ENCODE results near the gene DHX16. TPM values are rescaled to one million over a fixed set of nuclear protein-coding genes. Genes with fewer than 3 reads are reported as not detected.

The DHX16 gene
- total RNA-seq, 4 donors from 2014 or later: 25.0 to 37.0 (median 32.9) TPM

- no peak for DNase-seq (ENCODE audit: low spot score in 2 of 2)
- 91 to 99% methylated on average over 3 of the region's 3 CpGs for WGBS, 2 donors
- no peak overlapping the region for H3K4me3 ChIP-seq (ENCODE audit: low read depth, poor library complexity, severe bottlenecking)
- TF ChIP-seq CTCF (IDR thresholded peaks at IDR 0.05) (no peak), POLR2A (IDR thresholded peaks at IDR 0.05) (no peak)
- intact Hi-C loops (cut with DNase I; ENCODE audit: low total_unique reads): no loop called here
These were observed 17.1 kb downstream of the DHX16 start for GRCh38 chr6:30655743-30656094.

DNA sequence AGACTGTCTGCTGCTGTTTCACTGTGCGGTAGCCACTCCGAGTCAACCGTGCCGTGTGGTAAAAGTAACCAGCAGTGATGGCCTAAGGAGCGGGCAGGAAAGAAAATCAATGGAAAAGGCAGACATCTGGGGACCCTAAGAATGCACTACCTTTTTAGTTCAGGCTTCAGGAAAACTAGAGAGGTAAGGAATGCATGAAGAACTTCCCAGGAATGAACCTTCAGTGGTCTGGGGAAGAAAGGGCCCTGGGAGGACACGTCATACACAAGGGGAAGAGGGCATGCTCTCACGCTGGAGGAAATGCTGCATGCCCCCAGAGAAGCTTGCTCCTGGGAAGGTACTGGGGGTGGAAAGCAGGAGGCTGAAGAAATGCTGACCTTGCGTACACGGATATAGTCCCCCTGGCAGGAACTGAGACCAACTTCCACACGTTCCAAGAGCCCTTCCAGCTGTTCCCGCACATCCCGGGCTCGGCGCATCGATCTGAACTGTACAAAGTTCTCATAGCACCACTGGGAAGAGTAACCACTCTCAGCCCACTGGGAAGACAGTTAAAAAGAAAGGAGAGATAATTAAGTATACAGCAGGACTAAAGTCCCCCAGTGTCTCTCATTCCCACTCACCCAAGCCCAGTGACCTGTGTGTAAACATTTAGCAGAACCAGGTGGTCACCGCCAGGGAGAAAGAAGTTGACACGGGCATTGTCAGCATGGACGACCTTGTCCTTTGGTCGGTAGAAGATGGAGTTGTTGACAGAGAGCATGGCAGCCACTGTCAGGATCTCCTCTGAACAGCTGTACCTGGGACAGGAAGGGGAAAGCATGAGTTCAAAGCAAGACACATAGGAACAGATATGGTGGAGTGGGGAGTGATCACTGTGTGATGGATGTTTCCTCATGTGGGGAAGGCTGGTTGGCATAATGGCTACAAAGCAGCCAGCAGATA is 17.7 kb downstream of the DHX16 start:
- TF ChIP-seq POLR2A (IDR thresholded peaks at IDR 0.05) (no peak), CTCF (IDR thresholded peaks at IDR 0.05) (peak in 1 of 3 donors; percentile 31)
- intact Hi-C loops (cut with DNase I; ENCODE audit: low total_unique reads): no loop called here

GRCh38 chr6:30651143-30651542 is 21.7 kb downstream of the DHX16 start:
- no peak overlapping the region for H3K4me3 ChIP-seq (ENCODE audit: low read depth, poor library complexity, severe bottlenecking)
- intact Hi-C loops (cut with DNase I; ENCODE audit: low total_unique reads): no loop called here
- TF ChIP-seq POLR2A (IDR thresholded peaks at IDR 0.05): no peak
- no peak for TF ChIP-seq CTCF (IDR thresholded peaks at IDR 0.05)
- 89 to 90% methylated on average over 12 of the region's 12 CpGs for WGBS, 2 donors
- DNase-seq (ENCODE audit: low spot score in 2 of 2): no peak

More for the DNA sequence above, 17.7 kb downstream of the DHX16 start:
- WGBS, 2 donors: 88 to 92% methylated on average over 19 of the region's 19 CpGs
- H3K4me3 ChIP-seq (ENCODE audit: low read depth, poor library complexity, severe bottlenecking): no peak overlapping the region
- no peak for DNase-seq (ENCODE audit: low spot score in 2 of 2)

- 0 to 1% methylated on average over 11 to 23 of the region's 78 CpGs for WGBS, 2 donors
- peak overlapping the region; percentile 96 for H3K4me3 ChIP-seq (ENCODE audit: low read depth, poor library complexity, severe bottlenecking)
- peak; percentile 53 to 93 for DNase-seq (ENCODE audit: low spot score in 2 of 2)
- TF ChIP-seq CTCF (IDR thresholded peaks at IDR 0.05) (peak in 1 of 3 donors; percentile 6), POLR2A (IDR thresholded peaks at IDR 0.05) (no peak)
- intact Hi-C loops (cut with DNase I; ENCODE audit: low total_unique reads): no loop called here
These were observed 25.3 kb downstream of the DHX16 start for GRCh38 chr6:30647242-30648116.

DNA sequence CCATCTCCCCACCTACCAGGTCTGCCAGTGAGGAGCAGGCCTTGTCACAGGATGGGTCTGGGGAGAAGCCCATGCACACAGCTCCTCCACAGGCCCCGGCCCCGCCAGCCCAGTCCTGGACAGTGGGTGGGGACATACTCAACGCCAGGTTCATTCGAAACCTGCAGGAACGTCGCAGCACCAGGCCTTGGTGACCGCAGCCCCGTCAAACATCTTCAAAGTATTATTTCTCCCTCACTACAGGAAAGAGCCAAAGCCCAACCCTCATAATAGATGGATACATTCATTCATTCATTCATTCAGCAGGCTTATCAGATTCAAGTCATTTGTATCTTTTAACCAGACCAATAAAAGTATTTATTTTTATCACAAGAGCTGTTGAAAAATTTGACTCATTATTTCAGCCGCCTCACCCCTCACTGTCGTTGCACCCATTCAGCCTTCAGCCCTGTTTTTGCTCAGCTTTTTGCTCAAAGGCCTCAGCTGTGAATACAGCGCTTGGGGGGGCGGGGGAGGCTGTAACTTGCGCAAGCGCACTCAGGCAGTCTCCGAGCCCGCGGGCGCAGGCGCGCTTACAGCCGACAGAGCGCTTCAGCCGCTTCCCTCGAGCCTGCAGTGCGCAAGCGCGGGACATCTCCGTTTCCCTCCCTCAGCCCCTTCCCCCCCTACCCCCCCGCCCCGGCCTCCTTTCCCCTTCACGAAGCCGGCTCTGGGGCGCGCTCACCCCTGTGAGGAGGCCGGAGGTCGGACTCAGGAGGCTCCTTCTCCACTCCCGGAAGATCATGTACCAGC is 26.2 kb downstream of the DHX16 start, which contains the start of gene C6orf136:
Gene C6orf136 (plus strand): TSS at position 684 of the 792 bp plus-strand sequence. CDS start 99 bp downstream, at position 783.
- TF ChIP-seq POLR2A (IDR thresholded peaks at IDR 0.05) (no peak), CTCF (IDR thresholded peaks at IDR 0.05) (no peak)
- WGBS, 2 donors: 10 to 13% methylated on average over 30 to 34 of the region's 37 CpGs
- DNase-seq (ENCODE audit: low spot score in 2 of 2): peak; percentile 89 to 97
- H3K4me3 ChIP-seq (ENCODE audit: low read depth, poor library complexity, severe bottlenecking): peak within 1 kb of the TSS; percentile 96
- intact Hi-C loops (cut with DNase I; ENCODE audit: low total_unique reads): no loop called here

Data from lower leg skin (tissue), 4 donors.